ENCODE results near the gene ATP6V0E1.

The ATP6V0E1 gene

GRCh38 chr5:172984244-172984953 is 828 bp downstream of the ATP6V0E1 start:
- Histone ChIP-seq H3K27me3 (ENCODE audit: insufficient read depth, poor library complexity, severe bottlenecking) (no peaks in the 10 kb centered on the region), H3K27ac (replicated peaks) (peak overlapping the region; percentile 90), H3K4me3 (replicated peaks; ENCODE audit: insufficient read depth, low read length) (peak overlapping the region; percentile 99)
- DNase-seq (ENCODE audit: low read depth in 1 of 2, low spot score in 1 of 2): peak in 1 of 2 experiments; percentile 90
- TF ChIP-seq POLR2AphosphoS5 (IDR thresholded peaks at IDR 0.05; ENCODE audit: low read depth): no peak
- TF ChIP-seq REST (IDR thresholded peaks at IDR 0.05; ENCODE audit: insufficient replicate concordance, low read depth): no peak
- TF ChIP-seq SPI1 (IDR thresholded peaks at IDR 0.05; ENCODE audit: borderline replicate concordance, low read depth): peak; percentile 63; the same call in 1 of the 2 replicates
- TF ChIP-seq GABPA (IDR thresholded peaks at IDR 0.05; ENCODE audit: low read depth): no peak
- TF ChIP-seq CTCF (IDR thresholded peaks at IDR 0.05; ENCODE audit: insufficient read depth, low read length): peak; percentile 35

GRCh38 chr5:172985596-172985995 is 2.0 kb downstream of the ATP6V0E1 start:
- TF ChIP-seq GABPA (IDR thresholded peaks at IDR 0.05; ENCODE audit: low read depth) (no peak), POLR2AphosphoS5 (IDR thresholded peaks at IDR 0.05; ENCODE audit: low read depth) (no peak), REST (IDR thresholded peaks at IDR 0.05; ENCODE audit: insufficient replicate concordance, low read depth) (no peak), SPI1 (IDR thresholded peaks at IDR 0.05; ENCODE audit: borderline replicate concordance, low read depth) (no peak), CTCF (IDR thresholded peaks at IDR 0.05; ENCODE audit: insufficient read depth, low read length) (no peak)
- Histone ChIP-seq H3K4me3 (replicated peaks; ENCODE audit: insufficient read depth, low read length) (peak overlapping the region; percentile 30), H3K27ac (replicated peaks) (no peak overlapping the region), H3K27me3 (ENCODE audit: insufficient read depth, poor library complexity, severe bottlenecking) (no peaks in the 10 kb centered on the region)
- no peak for DNase-seq (ENCODE audit: low read depth in 1 of 2, low spot score in 1 of 2)

GRCh38 chr5:172988276-172988675 is 4.7 kb downstream of the ATP6V0E1 start:
- Histone ChIP-seq H3K4me3 (replicated peaks; ENCODE audit: insufficient read depth, low read length) (no peak overlapping the region), H3K27ac (replicated peaks) (no peak overlapping the region), H3K27me3 (ENCODE audit: insufficient read depth, poor library complexity, severe bottlenecking) (no peaks in the 10 kb centered on the region)
- TF ChIP-seq REST (IDR thresholded peaks at IDR 0.05; ENCODE audit: insufficient replicate concordance, low read depth): no peak
- no peak for TF ChIP-seq CTCF (IDR thresholded peaks at IDR 0.05; ENCODE audit: insufficient read depth, low read length)
- TF ChIP-seq POLR2AphosphoS5 (IDR thresholded peaks at IDR 0.05; ENCODE audit: low read depth): no peak
- no peak for TF ChIP-seq GABPA (IDR thresholded peaks at IDR 0.05; ENCODE audit: low read depth)
- TF ChIP-seq SPI1 (IDR thresholded peaks at IDR 0.05; ENCODE audit: borderline replicate concordance, low read depth): no peak
- DNase-seq (ENCODE audit: low read depth in 1 of 2, low spot score in 1 of 2): no peak

All from HL-60 (cell line).